SK-N-SH (cell line): ENCODE data around the gene BSPRY. TPM values are rescaled to one million over a fixed set of nuclear protein-coding genes. Genes with fewer than 3 reads are reported as not detected.

Experiments used
- CTCF ChIA-PET: fragments of 300-600, 350-600 bp; formaldehyde crosslinking; extraction: SDS; loops from one replicate; lab custom pipeline; 2021; lab: Yijun Ruan, JAX
- POLR2A ChIA-PET: fragments of 350-600 bp; sonication (Branson Sonifier 250); formaldehyde crosslinking; extraction: SDS; loops from one replicate; lab custom pipeline; 2020; ENCODE audit warnings: antibody characterized with exemption, inconsistent platforms; lab: Yijun Ruan, JAX
- DNase-seq: peaks from one replicate; pipeline ENCODE4 v3.0.0; 2012
- H2AFZ ChIP-seq: fragments of 200-600 bp; sonication (generic); 2 replicates; pipeline ENCODE4 v1.8.1; 2016; ENCODE audit warnings: antibody characterized with exemption, mild to moderate bottlenecking, low read depth
- H3F3A ChIP-seq: fragments of 200-600 bp; sonication (generic); replicated peaks from 2 replicates; pipeline ENCODE3; 2016; ENCODE audit warnings: antibody characterized with exemption, mild to moderate bottlenecking; ENCODE audit not compliant: insufficient read depth
- H3K27ac ChIP-seq, 2 experiments: fragments of 200-500 bp in 1 of 2; fragments of 200-600 bp in 1 of 2; sonication (Bioruptor generic) in 1 of 2; sonication (generic), shearing (Covaris generic) in 1 of 2; 2 replicates each; pipeline versions ENCODE4 v1.5.1 to v1.6.1; 2014 to 2016; ENCODE audit warnings: low read depth in 2 of 2, inconsistent platforms in 1 of 2, low read length in 1 of 2, mild to moderate bottlenecking in 1 of 2, mixed read lengths in 1 of 2
- H3K27me3 ChIP-seq: fragments of 200-600 bp; sonication (generic), shearing (Covaris generic); 2 replicates; pipeline ENCODE4 v1.6.1; 2016; ENCODE audit warnings: mixed run types; ENCODE audit not compliant: insufficient read depth
- H3K36me3 ChIP-seq, 2 experiments: fragments of 200-500 bp in 1 of 2; fragments of 200-600 bp in 1 of 2; sonication (Bioruptor generic) in 1 of 2; sonication (generic) in 1 of 2; replicated peaks in 1 of 2; 2 replicates each; pipeline versions ENCODE3 to v1.5.1; 2014 to 2016; ENCODE audit warnings: low read length in 1 of 2, mild to moderate bottlenecking in 1 of 2; ENCODE audit not compliant: insufficient read depth in 2 of 2, control insufficient read depth in 1 of 2
- H3K4me1 ChIP-seq, 2 experiments: fragments of 200-500 bp in 1 of 2; fragments of 200-600 bp in 1 of 2; sonication (Bioruptor generic) in 1 of 2; sonication (generic), shearing (Covaris generic) in 1 of 2; 2 replicates each; pipeline versions ENCODE4 v1.5.1 to v1.6.1; 2014 to 2016; ENCODE audit warnings: low read depth in 1 of 2, low read length in 1 of 2, mixed run types in 1 of 2; ENCODE audit not compliant: insufficient read depth in 2 of 2, control insufficient read depth in 1 of 2
- H3K4me2 ChIP-seq: fragments of 200-600 bp; sonication (generic), shearing (Covaris generic); 2 replicates; pipeline ENCODE4 v1.6.1; 2017; ENCODE audit warnings: mixed run types
- H3K4me3 ChIP-seq, 2 experiments: fragments of 200-500 bp in 1 of 2; fragments of 200-600 bp in 1 of 2; sonication (Bioruptor generic) in 1 of 2; sonication (generic), shearing (Covaris generic) in 1 of 2; 2 replicates each; pipeline versions ENCODE4 v1.5.1 to v1.8.1; 2014 to 2016; ENCODE audit warnings: low read depth in 2 of 2, inconsistent platforms in 1 of 2, low read length in 1 of 2, mild to moderate bottlenecking in 1 of 2, mixed read lengths in 1 of 2, moderate library complexity in 1 of 2
- H3K79me2 ChIP-seq: fragments of 200-600 bp; sonication (generic); 2 replicates; pipeline ENCODE4 v1.8.1; 2017; ENCODE audit warnings: mild to moderate bottlenecking; ENCODE audit not compliant: insufficient read depth
- H3K9ac ChIP-seq: fragments of 200-600 bp; sonication (generic); 2 replicates; pipeline ENCODE4 v1.6.1; 2017; ENCODE audit warnings: mixed run types
- H3K9me2 ChIP-seq: fragments of 200-600 bp; sonication (generic); 2 replicates; pipeline ENCODE4 v1.6.1; 2017; ENCODE audit warnings: mixed run types
- H3K9me3 ChIP-seq: fragments of 200-600 bp; sonication (generic); 2 replicates; pipeline ENCODE4 v1.6.1; 2017; ENCODE audit warnings: mixed run types, mild to moderate bottlenecking, moderate library complexity
- H4K20me1 ChIP-seq: fragments of 200-600 bp; sonication (generic); 2 replicates; pipeline ENCODE4 v1.6.1; 2017; ENCODE audit warnings: mild to moderate bottlenecking, mixed run types; ENCODE audit not compliant: insufficient read depth
- EP300 ChIP-seq, 2 experiments: IDR thresholded peaks; 2 replicates each; pipeline versions ENCODE4 v1.4.0 to v1.6.1; 2012; ENCODE audit warnings: borderline replicate concordance in 1 of 2, low read depth in 1 of 2, low read length in 1 of 2
- FOXJ3 ChIP-seq: sonication (generic); formaldehyde crosslinking; IDR thresholded peaks from 2 replicates; pipeline ENCODE4 v1.5.1; 2020; ENCODE audit warnings: mild to moderate bottlenecking, missing genetic modification reagents
- FOXM1 ChIP-seq: IDR thresholded peaks from 2 replicates; pipeline ENCODE4 v1.4.0; 2012; ENCODE audit warnings: low read depth, mild to moderate bottlenecking
- GABPA ChIP-seq: IDR thresholded peaks from 2 replicates; pipeline ENCODE4 v1.4.0; 2012; ENCODE audit warnings: low read depth, mild to moderate bottlenecking
- IRF3 ChIP-seq: fragments of 150-350 bp; IDR thresholded peaks from 2 replicates; pipeline ENCODE4 v1.6.1; 2016; ENCODE audit warnings: mild to moderate bottlenecking, low read depth, low read length
- JUND ChIP-seq: IDR thresholded peaks from 2 replicates; pipeline ENCODE4 v1.4.0; 2012
- MEF2A ChIP-seq: IDR thresholded peaks from 2 replicates; pipeline ENCODE4 v1.4.0; 2012; ENCODE audit warnings: low read depth, borderline replicate concordance
- MXI1 ChIP-seq: IDR thresholded peaks from 2 replicates; pipeline ENCODE4 v1.6.1; 2012; ENCODE audit warnings: mild to moderate bottlenecking, low read depth, low read length, improper control_type of control experiment
- PBX3 ChIP-seq: IDR thresholded peaks from 2 replicates; pipeline ENCODE4; 2012
- RAD21 ChIP-seq: IDR thresholded peaks from 2 replicates; pipeline ENCODE4 v1.6.1; 2012; ENCODE audit warnings: mild to moderate bottlenecking, low read length
- RCOR1 ChIP-seq: fragments of 150-350 bp; IDR thresholded peaks from 2 replicates; pipeline ENCODE4 v1.6.1; 2017; ENCODE audit warnings: antibody characterized with exemption, low read length
- REST ChIP-seq: IDR thresholded peaks from 2 replicates; pipeline ENCODE4 v1.6.1; 2012; ENCODE audit warnings: mild to moderate bottlenecking, low read depth, low read length, moderate library complexity
- RXRA ChIP-seq: IDR thresholded peaks from 2 replicates; pipeline ENCODE4 v1.4.0; 2012; ENCODE audit warnings: low read depth, mild to moderate bottlenecking, borderline replicate concordance
- TEAD4 ChIP-seq: IDR thresholded peaks from 2 replicates; pipeline ENCODE4 v1.4.0; 2012; ENCODE audit warnings: mild to moderate bottlenecking, borderline replicate concordance; ENCODE audit not compliant: insufficient read depth
- USF1 ChIP-seq: IDR thresholded peaks from 2 replicates; pipeline ENCODE4 v1.4.0; 2012; ENCODE audit warnings: low read depth, borderline replicate concordance
- WGBS: methylation state at CpG from one replicate; pipeline ENCODE4 v1.1.6; 2017; ENCODE audit warnings: low lambda C conversion rate; 5-methylcytosine and 5-hydroxymethylcytosine counted together
- polyA plus RNA-seq, 3 experiments: library from polyadenylated mRNA; depleted of rRNA; stranded (reverse); fragments of >200 nt; gene quantifications; 2 replicates each; pipeline ENCODE4 v1.2.3, GENCODE V29; 2012

The BSPRY gene
- polyA plus RNA-seq, 1 of the 3 experiments (the other 2 are of a cell fraction): not detected

- TF ChIP-seq RCOR1 (no peak), FOXJ3 (CRISPR knock-in tag) (no peak), RAD21 (no peak), PBX3 (no peak), GABPA (no peak)
- TF ChIP-seq, all 33 proteins: peak for 0
Observed at GRCh38 chr9:113356686-113357292, 7.4 kb downstream of the BSPRY start (continued).

- Histone ChIP-seq H2AFZ (no peak overlapping the region), H3K9me2 (no peaks in the 10 kb centered on the region), H3K36me3 (no peaks in the 10 kb centered on the region), H3K27ac (no peak overlapping the region), H3K4me1 (peaks cover 0 to 8% of the 10 kb centered on the region in 2 experiments; a peak in 1 of 4 replicates), H3K27me3 (peaks cover 3% of the 10 kb centered on the region; the same call in 1 of the 2 replicates), H3K9me3 (no peaks in the 10 kb centered on the region), H3K4me3 (no peak overlapping the region), H3K9ac (no peak overlapping the region), H3K4me2 (no peak overlapping the region), H3K79me2 (no peaks in the 10 kb centered on the region), H4K20me1 (no peaks in the 10 kb centered on the region), H3F3A (peaks cover 10% of the 10 kb centered on the region)
- ChIA-PET CTCF (interaction anchor here (0.7 to 1.4 kb wide), 2 partner anchors 22 to 49 kb away, joined by 3 read pairs; no protein-coding TSS in a partner anchor), POLR2A (no interaction called here)
- WGBS: 33% methylated on average over 1 of the region's 1 CpG
- no peak for TF ChIP-seq EP300 (IDR thresholded peaks at IDR 0.05; ENCODE audit: borderline replicate concordance in 1 of 2, low read depth in 1 of 2, low read length in 1 of 2)
- no peak for TF ChIP-seq JUND
- TF ChIP-seq GABPA: no peak
- TF ChIP-seq MXI1: no peak
- no peak for TF ChIP-seq USF1
- TF ChIP-seq FOXM1: no peak
- TF ChIP-seq MEF2A: no peak
- TF ChIP-seq RAD21: no peak
- TF ChIP-seq REST: no peak
- no peak for TF ChIP-seq RXRA
- no peak for TF ChIP-seq TEAD4
- TF ChIP-seq IRF3: no peak
- DNase-seq: no peak
Observed at GRCh38 chr9:113359385-113359784, 10.0 kb downstream of the BSPRY start.
